Fibroblast of villous mesenchyme (primary cell): Measurements from ENCODE around the gene EPHB2. TPM values are rescaled to one million over a fixed set of nuclear protein-coding genes. Genes with fewer than 3 reads are reported as not detected.
"Not testable (repeated sequence)": the region's sequence is repeated elsewhere in the genome, so short reads cannot be mapped to it uniquely, and the experiment has no call there.

Source experiments
- DNase-seq: peaks from one replicate; pipeline ENCODE4 v3.0.0-alpha.2; 2010; ENCODE audit warnings: low read depth
- H3K4me3 ChIP-seq: 2 replicates; pipeline ENCODE4 v1.5.1; 2011; ENCODE audit warnings: low read depth, mild to moderate bottlenecking, low read length
- CTCF ChIP-seq: IDR thresholded peaks from 2 replicates; pipeline ENCODE4 v1.5.1; 2012; ENCODE audit warnings: low read depth, mild to moderate bottlenecking, low read length; ENCODE audit not compliant: insufficient read depth
- total RNA-seq: library from RNA; depleted of rRNA; stranded (reverse); fragments of >200 nt; gene quantifications from 2 replicates; pipeline ENCODE4 v1.2.3, GENCODE V29; 2012

EPHB2 gene
- total RNA-seq, 1 donor: 4.3 TPM

GRCh38 chr1:22670352-22670975 is 40.2 kb upstream of the EPHB2 start:
- no peak overlapping the region for H3K4me3 ChIP-seq
- no peak for TF ChIP-seq CTCF
- no peak for DNase-seq

- no peak for TF ChIP-seq CTCF
- H3K4me3 ChIP-seq: no peak overlapping the region
- DNase-seq: no peak
These were observed 38.6 kb upstream of the EPHB2 start for GRCh38 chr1:22671999-22672398.

- H3K4me3 ChIP-seq: no peak overlapping the region
- TF ChIP-seq CTCF: peak; percentile 90
- DNase-seq: peak; percentile 69
These were observed 36.9 kb upstream of the EPHB2 start for GRCh38 chr1:22673486-22674409.

- no peak for DNase-seq
- no peak overlapping the region for H3K4me3 ChIP-seq
- TF ChIP-seq CTCF: no peak
These were observed 36.3 kb upstream of the EPHB2 start for GRCh38 chr1:22674410-22674749.

- not testable (repeated sequence) for DNase-seq, H3K4me3 ChIP-seq
These were observed 34.5 kb upstream of the EPHB2 start for GRCh38 chr1:22676151-22676550.

- no peak for DNase-seq
- no peak for TF ChIP-seq CTCF
- no peak overlapping the region for H3K4me3 ChIP-seq
These were observed 33.6 kb upstream of the EPHB2 start for GRCh38 chr1:22676916-22677583.
